HUDEP-2 (cell line): ENCODE measurements around the gene PLA2G15.

Source experiments
- DNase-seq, 76 experiments: peaks; one replicate each; lab custom pipeline; 2025; ENCODE audit not compliant: unreplicated experiment in 76 of 76; lab: John Stamatoyannopoulos, UW

PLA2G15 gene

DNA sequence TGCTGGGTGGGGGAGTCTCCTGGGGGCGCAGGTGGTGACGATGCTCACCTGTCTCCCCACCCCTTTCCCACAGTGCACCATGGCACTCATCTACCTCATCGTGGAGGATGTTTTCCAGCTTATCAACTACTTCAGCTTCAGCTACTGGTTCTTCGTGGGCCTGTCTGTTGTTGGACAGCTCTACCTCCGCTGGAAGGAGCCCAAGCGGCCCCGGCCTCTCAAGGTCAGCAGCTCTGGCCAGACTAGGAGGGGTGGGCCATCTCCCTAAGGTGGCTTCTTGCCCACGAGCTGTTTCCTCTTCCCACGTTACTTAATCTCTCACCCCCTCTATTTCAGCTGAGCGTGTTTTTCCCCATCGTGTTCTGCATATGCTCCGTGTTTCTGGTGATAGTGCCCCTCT is 51.1 kb downstream of the PLA2G15 start:
- DNase-seq, result no peak

DNA sequence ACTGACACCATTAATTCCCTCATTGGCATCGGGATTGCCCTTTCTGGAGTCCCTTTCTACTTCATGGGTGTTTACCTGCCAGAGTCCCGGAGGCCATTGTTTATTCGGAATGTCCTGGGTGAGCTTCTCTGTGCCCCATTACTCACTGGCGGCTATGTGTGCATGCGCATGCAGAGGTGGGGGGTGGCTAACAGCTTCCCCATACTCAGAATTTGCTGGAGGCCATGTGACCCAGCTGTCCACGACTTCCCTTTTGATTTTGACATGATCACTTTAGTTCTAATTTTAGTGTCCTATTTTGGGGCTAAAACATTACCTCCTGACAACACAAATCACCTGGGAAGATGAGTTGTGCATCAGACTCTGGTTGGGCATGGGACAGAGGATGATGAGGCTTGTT is 51.5 kb downstream of the PLA2G15 start:
- no peak for DNase-seq

DNA sequence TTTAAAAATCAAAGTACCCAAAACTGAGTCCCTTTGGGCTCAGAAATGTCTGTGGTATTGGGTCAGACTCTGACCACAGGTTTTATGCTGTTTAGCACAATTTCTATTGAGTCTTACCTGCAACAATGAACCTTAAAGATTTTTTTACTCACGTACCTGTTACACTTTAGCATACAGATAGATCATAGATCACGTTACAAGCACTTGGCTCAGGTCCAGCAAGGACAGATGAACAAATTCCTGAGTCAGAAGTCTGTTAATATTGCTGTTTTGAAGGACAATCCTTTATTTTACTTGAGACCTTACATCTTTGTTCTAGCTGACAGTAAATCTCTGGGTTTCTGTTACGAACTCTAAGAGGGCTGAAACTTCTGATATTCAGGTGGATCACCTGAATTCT is 52.7 kb downstream of the PLA2G15 start:
- DNase-seq, result no peak

DNA sequence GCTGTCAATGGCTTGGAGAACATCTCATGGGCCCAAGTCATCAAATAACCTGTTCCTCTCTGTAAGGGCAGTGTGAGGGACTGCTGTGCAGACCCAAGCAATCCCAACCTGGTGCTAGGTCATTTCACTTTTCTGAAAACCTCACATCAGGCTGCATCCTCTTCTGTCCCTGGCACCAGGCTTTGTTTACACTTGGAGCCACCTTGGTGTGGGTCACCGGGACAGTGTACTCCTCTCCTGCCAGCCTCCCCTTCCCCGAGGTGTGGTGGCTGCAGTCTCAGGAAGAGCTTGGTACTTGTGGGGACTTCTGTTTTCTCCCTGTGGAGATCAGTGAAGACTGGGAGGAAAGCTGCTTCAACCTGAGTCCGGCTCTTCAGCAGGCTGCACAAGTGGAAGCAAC is 53.1 kb downstream of the PLA2G15 start:
- no peak for DNase-seq

DNA sequence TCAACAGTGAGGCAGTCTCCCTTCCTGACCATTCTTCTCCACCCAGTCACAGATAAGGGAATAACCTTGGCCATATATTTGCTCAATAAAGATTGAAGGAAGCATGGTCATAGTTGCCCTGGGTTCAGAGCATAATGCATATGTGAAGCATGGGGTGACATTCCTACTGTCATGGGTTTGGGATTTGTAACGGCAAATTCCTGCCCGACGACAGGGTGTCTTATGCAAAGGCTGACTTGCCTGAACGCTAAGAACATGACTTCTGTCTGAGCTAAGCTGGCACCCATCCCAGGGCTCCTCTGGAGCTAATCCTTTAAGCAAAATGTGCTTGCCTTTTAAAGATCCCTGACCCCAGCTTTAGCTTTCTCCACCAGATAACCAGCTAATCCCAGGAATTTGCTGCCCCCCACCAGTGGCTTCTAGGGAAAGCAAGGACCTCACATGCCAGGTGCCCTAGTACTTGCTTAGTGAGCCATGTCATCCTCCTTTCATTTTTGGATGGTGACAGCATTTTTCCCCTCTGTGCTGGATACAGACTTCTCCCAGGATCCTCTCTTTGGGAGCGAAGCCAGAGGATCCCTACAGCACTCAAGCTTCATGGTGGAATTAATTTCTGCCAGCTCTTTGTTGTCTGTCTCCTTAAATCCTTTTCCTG is 53.9 kb downstream of the PLA2G15 start:
- no peak for DNase-seq

DNA sequence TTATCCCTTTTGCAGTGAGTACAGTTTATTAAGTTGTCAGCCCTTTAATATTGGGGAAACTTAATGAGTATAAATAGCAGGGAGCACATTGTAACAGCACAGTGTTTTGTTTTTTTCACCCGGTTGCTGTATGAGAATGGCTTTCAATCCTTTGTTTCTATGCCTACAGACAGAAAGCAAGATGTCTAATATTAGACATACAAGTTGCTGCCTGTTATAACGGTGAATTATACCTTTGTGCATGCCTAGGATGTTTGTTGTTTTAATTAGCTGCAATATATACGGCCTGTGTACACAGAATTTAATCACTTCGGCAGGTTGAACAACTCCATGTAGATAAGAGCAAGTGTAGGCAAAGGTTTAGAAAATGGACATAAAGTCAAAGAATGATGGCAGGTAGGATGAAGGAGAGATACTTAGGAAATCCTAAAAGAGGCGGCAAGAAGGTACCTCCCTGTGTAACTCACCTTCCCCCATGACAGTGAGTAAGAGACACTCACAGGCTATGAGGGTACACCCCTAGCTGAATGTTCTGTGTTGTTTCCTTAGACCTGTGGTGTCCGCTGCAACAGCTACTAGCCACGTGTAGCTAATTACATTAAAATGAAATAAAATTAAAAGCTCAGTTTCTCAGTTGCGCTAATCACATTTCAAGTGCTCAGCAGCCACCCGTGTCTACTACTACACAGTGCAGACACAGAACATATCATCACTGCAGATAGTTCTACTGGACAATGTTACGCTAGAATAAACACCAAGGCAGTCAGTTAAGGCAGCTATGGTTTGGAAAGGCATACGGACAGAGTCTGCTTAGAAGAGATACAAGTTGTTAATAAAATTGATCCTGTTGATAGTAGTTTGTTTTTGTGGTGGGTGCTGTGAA is 54.6 kb downstream of the PLA2G15 start:
- DNase-seq, result no peak

DNA sequence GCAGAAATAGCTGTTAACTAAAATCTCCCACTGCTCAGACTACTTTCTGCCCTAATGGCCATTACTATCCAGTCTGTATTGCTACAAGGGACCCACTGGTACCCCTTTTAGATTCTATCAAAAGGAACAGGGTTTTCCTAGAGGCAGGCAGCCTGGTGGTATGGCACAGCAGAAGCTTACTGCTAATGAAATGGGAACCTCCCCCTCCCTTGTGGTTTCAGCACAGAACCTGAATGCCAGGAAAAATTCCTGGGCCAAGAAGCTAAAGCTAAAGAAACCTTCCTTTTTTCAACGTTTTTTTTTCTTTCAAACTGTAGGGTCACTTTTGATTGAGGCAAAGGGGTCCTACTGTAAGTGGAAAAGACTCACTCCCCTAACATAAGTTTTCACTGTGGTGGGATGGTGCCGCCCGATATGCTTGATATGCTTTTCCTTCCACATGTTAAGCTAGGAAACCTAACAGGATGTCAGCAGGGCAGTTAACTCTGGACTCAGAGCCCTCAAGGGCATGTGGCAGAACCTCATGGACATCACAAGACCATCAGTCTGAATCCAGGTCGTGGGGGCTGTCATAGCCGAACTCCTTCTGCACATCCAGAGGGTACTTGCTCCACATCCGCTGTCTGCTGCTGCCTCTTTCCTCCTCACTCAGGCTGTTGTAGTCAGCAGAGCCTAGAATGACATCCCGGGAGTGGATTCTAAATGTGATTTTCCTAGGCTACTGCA is 55.7 kb downstream of the PLA2G15 start:
- no peak for DNase-seq

DNA sequence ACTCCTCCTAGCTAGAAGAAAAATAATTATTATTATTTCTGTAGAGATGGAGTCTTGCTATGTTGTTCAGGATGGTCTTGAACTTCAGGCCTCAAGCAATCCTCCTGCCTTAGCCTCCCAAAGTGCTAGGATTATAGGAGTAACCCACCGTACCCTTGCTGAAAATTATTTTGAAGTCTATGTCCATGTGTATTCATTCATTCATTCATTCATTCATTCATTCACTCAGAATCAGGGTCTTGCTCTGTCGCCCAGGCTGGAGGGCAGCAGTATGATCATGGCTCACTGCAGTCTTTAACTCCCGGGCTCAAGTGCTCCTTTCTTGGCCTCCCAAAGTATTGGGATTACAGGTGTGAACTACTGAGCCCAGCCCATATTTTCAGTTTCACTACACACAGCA is 61.5 kb downstream of the PLA2G15 start:
- no peak for DNase-seq

DNA sequence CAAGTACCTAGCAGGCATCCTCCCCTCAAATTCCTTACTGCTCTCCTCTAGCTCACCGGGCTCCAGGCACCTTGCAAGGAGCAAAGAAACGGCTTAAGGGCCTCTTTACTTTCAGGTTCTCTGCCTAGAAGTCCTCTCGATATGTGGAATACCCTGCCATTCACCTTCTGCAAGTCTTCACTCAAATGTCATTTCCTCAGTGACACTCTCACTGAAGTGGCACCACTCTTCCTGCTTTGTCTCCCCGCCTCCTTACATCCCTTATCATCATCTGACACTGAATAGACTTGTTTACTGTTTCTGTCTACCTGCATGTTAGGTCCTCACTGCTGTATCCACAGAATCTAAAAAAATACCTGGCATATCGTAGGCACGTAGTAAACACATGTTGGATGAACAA is 64.6 kb downstream of the PLA2G15 start:
- DNase-seq, result peak in 2 of 76 experiments; percentile 7 to 14

DNA sequence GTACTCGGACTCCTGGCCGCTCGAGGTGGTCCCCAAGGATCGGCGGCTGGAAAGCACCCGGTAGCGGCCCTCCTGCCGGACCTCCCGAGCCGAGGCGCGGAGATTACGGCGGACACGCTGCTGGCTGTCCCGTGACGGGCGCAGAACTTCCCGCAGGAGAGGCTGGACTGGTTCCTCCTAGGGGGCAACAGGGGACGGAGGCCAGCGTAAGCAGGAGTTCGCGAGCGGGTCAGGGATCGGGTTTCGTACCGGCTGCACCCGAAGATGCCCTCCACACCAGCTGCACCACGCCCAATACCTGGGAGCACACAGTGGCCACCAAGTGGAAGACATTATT is 65.2 kb downstream of the PLA2G15 start:
- peak in 1 of 76 experiments; percentile 16 for DNase-seq
